NCI-H82 treated with DMSO at 0.1 percent for 48 hours (cell line): Measurements from ENCODE around the gene REPS2.
A peak's percentile ranks its signal among the peaks of the same experiment; 100 is the strongest.

ENCODE experiments used
- DNase-seq: peaks from one replicate; lab custom pipeline; 2025; ENCODE audit not compliant: unreplicated experiment; lab: John Stamatoyannopoulos, UW

REPS2 gene

GRCh38 chrX:17032351-17032750 is 85.9 kb downstream of the REPS2 start:
- peak; percentile 12 for DNase-seq

- DNase-seq = no peak
Observed at GRCh38 chrX:17033225-17033624, 86.8 kb downstream of the REPS2 start.

- DNase-seq = no peak
Observed at GRCh38 chrX:17035111-17035510, 88.7 kb downstream of the REPS2 start.

- no peak for DNase-seq
Observed at GRCh38 chrX:17036171-17036961, 89.9 kb downstream of the REPS2 start.

GRCh38 chrX:17038277-17038676 is 91.8 kb downstream of the REPS2 start:
- no peak for DNase-seq

GRCh38 chrX:17038681-17039161 is 92.3 kb downstream of the REPS2 start:
- no peak for DNase-seq

GRCh38 chrX:17039826-17040225 is 93.4 kb downstream of the REPS2 start:
- DNase-seq = no peak

GRCh38 chrX:17040711-17041110 is 94.3 kb downstream of the REPS2 start:
- DNase-seq = no peak

- no peak for DNase-seq
Observed at GRCh38 chrX:17042037-17042436, 95.6 kb downstream of the REPS2 start.

- peak; percentile 56 for DNase-seq
Observed at GRCh38 chrX:17046478-17047097, 100.1 kb downstream of the REPS2 start.

GRCh38 chrX:17047224-17047623 is 100.8 kb downstream of the REPS2 start:
- no peak for DNase-seq

- no peak for DNase-seq
Observed at GRCh38 chrX:17052210-17052609, 105.8 kb downstream of the REPS2 start.

GRCh38 chrX:17052793-17053192 is 106.3 kb downstream of the REPS2 start:
- no peak for DNase-seq

GRCh38 chrX:17053502-17053901 is 107.0 kb downstream of the REPS2 start:
- DNase-seq = no peak

- DNase-seq = no peak
Observed at GRCh38 chrX:17056868-17057608, 110.6 kb downstream of the REPS2 start.

GRCh38 chrX:17062065-17062464 is 115.6 kb downstream of the REPS2 start:
- no peak for DNase-seq

GRCh38 chrX:17065100-17065499 is 118.6 kb downstream of the REPS2 start:
- DNase-seq = no peak

GRCh38 chrX:17067534-17067933 is 121.1 kb downstream of the REPS2 start:
- peak; percentile 52 for DNase-seq

GRCh38 chrX:17072301-17072700 is 125.8 kb downstream of the REPS2 start:
- no peak for DNase-seq

- no peak for DNase-seq
Observed at GRCh38 chrX:17072721-17073230, 126.3 kb downstream of the REPS2 start.

GRCh38 chrX:17075004-17075403 is 128.5 kb downstream of the REPS2 start:
- no peak for DNase-seq

- no peak for DNase-seq
Observed at GRCh38 chrX:17077361-17077760, 130.9 kb downstream of the REPS2 start.
